ACC112 (cell line): ENCODE data around the gene EHD4.
A peak's percentile ranks its signal among the peaks of the same experiment; 100 is the strongest.

ENCODE experiments used
- H2AFZ ChIP-seq: fragments of 200-600 bp; sonication (generic); one replicate; pipeline ENCODE4 v1.6.0; 2017; ENCODE audit warnings: antibody characterized with exemption, low read length; ENCODE audit not compliant: unreplicated experiment
- H3K27ac ChIP-seq: fragments of 200-600 bp; sonication (generic); 2 replicates; pipeline ENCODE4 v1.5.1; 2014; ENCODE audit warnings: low read depth, mild to moderate bottlenecking, antibody characterized with exemption, low read length, moderate library complexity
- H3K27me3 ChIP-seq: fragments of 200-600 bp; sonication (generic); 2 replicates; pipeline ENCODE4 v1.6.1; 2014; ENCODE audit warnings: mild to moderate bottlenecking, antibody characterized with exemption, low read length, moderate library complexity, mixed read lengths; ENCODE audit not compliant: insufficient read depth
- H3K36me3 ChIP-seq: fragments of 200-600 bp; sonication (generic); 2 replicates; pipeline ENCODE4 v1.6.1; 2016; ENCODE audit warnings: mild to moderate bottlenecking, antibody characterized with exemption, low read length, moderate library complexity, mixed read lengths; ENCODE audit not compliant: insufficient read depth
- H3K4me1 ChIP-seq: fragments of 200-600 bp; sonication (generic); one replicate; pipeline ENCODE4 v1.6.1; 2016; ENCODE audit warnings: low read length, mixed read lengths; ENCODE audit not compliant: insufficient read depth, unreplicated experiment, control insufficient read depth
- H3K4me3 ChIP-seq: fragments of 200-600 bp; sonication (generic); 2 replicates; pipeline ENCODE4 v1.5.1; 2014; ENCODE audit warnings: mild to moderate bottlenecking, low read depth, low read length
- H3K79me2 ChIP-seq: fragments of 200-600 bp; sonication (generic); one replicate; pipeline ENCODE4 v1.6.0; 2016; ENCODE audit warnings: low read length; ENCODE audit not compliant: control insufficient read depth, unreplicated experiment, insufficient read depth

Gene EHD4

DNA sequence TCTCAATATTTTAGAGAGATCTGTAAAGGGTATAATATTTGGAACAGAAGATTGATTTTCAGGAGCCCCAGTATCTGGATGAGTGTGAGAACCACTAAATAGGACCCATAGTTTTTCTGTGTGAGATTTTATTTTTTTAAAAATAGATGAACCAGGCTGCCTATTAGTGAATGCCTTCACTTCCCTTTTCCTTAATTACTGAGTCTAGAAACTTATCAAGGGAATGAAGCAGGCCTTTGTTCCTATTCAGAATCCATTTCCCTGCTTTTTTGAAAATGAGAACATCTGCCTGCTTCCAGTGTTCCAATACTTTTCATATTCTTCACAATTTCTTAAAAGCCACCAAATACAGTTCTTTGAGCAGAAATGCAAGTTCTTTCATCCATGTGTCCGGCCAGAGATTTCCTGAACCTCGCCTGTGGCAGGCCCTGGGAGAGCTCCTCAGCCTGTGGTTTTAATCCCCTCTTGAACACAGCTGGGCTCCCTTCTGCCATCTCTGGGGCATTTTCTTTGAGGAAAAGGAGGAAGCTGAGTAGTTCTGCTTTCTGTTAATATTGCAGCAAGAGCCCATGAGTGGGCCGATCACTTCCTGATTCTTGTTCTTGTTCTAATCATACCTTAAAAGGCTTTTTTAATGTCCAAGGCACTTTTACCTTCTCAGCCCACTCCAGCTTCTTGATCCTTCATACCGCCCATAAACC, 4.7 kb downstream of the EHD4 start:
- H3K27me3 ChIP-seq, result no peaks in the 10 kb centered on the region
- H2AFZ ChIP-seq, result peak overlapping the region; percentile 37
- H3K36me3 ChIP-seq, result no peaks in the 10 kb centered on the region
- peak overlapping the region; percentile 62 for H3K27ac ChIP-seq
- 0 out of 2 replicates have a peak overlapping the region, but pooled peaks have one; percentile 14 for H3K4me3 ChIP-seq
- peaks cover 70% of the 10 kb centered on the region for H3K79me2 ChIP-seq
- peaks cover 34% of the 10 kb centered on the region for H3K4me1 ChIP-seq

DNA sequence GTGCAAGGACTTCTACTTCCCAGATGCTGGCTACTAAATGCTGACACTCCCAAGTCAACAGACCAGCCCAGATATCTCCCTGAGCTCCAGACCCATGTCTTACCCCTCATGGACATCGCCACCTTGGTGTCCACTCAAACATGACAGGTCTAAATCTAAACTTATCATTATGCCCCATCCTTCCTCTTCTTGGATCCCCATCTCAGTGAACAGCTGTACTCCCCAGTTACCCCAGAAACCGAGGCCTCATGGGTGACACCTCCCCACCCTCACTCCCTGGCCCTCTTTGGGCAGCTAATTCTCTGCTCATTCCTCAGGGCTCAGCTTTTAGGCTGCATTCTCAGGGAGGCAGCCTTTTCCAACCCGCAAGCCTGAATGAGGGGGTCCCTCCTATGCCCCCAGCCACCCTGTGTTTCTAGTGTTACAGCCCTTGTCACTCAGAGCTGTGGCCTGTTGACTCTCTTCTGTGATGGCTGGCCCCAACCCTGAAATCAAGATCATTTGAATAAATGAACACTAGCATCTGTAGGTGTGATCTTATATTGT, 5.4 kb downstream of the EHD4 start:
- Histone ChIP-seq H3K36me3 (no peaks in the 10 kb centered on the region), H3K79me2 (peaks cover 70% of the 10 kb centered on the region), H2AFZ (no peak overlapping the region), H3K27me3 (no peaks in the 10 kb centered on the region), H3K27ac (no peak overlapping the region), H3K4me1 (peaks cover 37% of the 10 kb centered on the region), H3K4me3 (no peak overlapping the region)

DNA sequence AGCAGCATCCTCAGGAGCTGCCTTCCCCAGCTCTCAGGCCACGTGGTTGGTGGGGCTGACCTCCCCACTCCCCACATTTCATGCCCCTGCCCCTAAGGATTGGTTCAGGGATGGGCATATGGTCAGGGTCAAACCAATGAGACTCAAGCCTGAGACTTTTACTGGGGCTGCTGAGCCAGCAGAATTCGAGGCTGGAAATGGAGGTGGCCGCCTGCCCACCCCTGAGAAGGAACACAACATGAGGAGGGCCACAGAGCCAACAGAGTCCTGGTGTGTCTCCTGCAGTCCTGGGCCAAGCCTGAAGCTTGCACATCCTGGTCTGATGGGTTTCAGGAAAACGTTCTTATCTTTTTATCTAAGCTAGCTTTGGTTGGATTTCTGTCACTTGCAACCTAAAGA, 5.9 kb downstream of the EHD4 start:
- no peak overlapping the region for H3K27ac ChIP-seq
- peaks cover 66% of the 10 kb centered on the region for H3K79me2 ChIP-seq
- H2AFZ ChIP-seq, result no peak overlapping the region
- no peaks in the 10 kb centered on the region for H3K27me3 ChIP-seq
- no peak overlapping the region for H3K4me3 ChIP-seq
- peaks cover 43% of the 10 kb centered on the region for H3K4me1 ChIP-seq
- H3K36me3 ChIP-seq, result no peaks in the 10 kb centered on the region

DNA sequence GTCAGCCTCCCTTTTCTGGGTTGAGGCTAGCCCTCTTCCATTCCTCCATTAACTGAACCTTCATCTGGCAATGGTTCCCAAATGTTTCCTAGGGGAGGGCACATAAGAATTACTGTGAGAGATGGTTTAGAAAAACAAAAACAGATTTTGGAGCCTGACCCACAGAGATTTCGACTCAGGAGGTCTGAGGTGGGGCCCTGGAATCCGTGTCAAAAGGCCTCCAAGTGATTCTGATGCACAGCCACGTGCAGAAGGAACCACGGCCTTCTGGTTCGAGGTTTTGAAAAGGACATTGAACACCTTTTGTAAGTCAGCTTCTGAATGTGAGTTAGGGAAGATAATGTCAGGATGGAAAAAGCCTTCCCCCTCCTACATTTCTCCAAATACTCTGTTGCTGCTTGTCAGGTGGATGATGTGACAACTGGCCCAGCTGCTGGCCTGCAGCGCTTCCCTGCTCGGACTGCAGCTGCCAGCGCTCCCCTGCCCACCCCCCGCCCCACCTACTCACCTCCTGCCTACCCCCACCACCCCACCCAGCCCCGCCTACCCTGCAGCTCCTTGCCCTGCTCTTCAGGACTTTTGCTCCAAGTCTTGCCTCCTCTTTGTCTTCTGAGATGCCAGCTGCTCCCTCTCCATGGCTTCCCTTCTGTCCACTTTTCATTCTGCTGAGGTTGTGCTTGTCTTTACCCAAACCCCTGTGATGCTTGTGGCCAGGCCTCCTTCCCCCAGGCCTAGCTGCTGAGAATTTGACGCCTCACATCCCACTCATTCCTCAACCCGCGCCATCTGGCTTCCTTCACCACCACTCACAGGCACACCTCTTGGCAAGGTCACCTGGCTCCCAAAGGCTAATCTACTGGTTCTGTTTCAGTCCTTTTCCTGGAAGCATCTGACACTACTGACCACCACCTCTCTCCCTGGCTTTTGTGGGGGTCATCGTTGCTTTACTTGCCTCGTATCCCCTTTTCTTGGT, 6.6 kb downstream of the EHD4 start:
- Histone ChIP-seq H2AFZ (no peak overlapping the region), H3K27ac (no peak overlapping the region), H3K27me3 (no peaks in the 10 kb centered on the region), H3K36me3 (no peaks in the 10 kb centered on the region), H3K4me1 (peaks cover 45% of the 10 kb centered on the region), H3K4me3 (no peak overlapping the region), H3K79me2 (peaks cover 65% of the 10 kb centered on the region)

DNA sequence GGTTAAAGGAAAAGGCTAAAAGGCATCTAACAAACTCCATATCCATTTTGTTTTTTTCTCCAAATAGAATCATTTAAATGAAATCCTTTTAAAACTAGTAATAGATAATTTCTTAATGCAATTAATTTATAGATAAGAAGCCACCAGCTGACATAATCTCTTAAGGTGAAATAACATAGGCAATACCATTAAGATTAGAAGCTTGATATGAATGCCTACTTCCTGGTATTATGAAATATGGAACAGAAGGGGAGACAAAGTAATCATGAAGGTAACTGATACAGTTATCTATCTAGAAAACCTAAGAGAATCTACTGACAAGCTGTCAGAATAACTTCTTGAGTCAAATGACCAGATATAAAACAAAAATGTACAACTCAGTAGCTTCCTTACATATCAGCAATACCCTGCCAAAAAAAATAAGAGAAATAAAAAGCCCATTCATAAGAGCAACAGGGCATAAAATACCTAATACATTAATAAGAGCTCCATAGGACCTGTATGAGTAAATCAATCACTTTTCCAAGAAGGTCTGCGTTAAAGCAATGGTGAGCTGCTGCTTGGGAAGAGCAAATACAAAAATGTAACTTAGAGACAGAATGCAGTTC, 10.7 kb downstream of the EHD4 start:
- peaks cover 16% of the 10 kb centered on the region for H3K4me1 ChIP-seq
- H3K27me3 ChIP-seq, result no peaks in the 10 kb centered on the region
- H3K4me3 ChIP-seq, result no peak overlapping the region
- H3K27ac ChIP-seq, result peak overlapping the region; percentile 37; the same call in 1 of the 2 replicates
- peaks cover 50% of the 10 kb centered on the region for H3K79me2 ChIP-seq
- no peaks in the 10 kb centered on the region for H3K36me3 ChIP-seq
- no peak overlapping the region for H2AFZ ChIP-seq

DNA sequence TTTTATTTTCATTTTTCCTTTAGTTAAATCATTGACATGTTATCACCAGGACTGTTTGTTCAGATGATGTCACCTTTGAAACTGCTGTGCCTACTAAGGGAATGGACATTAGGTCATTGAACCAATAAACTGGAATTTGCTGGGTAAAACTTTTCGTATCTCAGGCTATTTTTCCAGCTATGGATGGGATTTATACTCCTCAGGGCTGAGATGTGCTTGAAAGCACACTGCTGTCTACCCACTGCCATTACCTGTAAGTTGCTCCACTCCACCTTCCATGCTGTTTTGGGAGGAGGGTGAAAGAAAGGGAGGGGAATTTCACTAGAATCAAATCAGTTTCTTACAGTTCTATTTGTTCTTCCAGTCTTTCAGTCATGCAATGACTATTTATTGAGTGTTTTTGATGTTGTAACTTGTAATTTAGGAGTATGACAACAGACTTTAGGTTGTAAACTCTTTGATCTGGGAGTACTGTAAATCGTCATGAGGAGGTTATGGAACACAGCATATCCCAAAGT, 11.3 kb downstream of the EHD4 start:
- Histone ChIP-seq H3K79me2 (peaks cover 49% of the 10 kb centered on the region), H3K27me3 (no peaks in the 10 kb centered on the region), H3K27ac (peak overlapping the region; percentile 37), H3K36me3 (no peaks in the 10 kb centered on the region), H3K4me3 (no peak overlapping the region), H3K4me1 (peaks cover 16% of the 10 kb centered on the region), H2AFZ (no peak overlapping the region)

DNA sequence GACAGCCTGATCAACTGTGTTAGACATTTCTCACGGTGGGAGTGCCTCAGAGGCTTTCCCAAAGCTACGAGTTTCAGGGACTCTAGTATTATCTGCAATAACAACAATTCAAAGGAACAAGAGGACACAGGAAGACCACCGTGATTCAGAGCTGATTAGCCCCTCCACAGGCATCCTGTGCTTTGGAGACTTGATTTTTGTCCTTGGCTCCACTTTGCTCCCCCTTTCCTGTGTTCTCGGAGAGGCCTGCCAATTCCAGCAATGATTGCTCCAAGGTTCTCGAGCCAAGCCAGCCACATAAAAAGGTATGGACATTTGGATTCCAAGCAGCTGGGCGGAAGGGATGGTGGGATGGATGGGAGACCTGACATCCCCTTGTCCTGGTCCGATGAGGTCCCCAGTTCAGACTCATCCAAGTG, 14.3 kb downstream of the EHD4 start:
- no peak overlapping the region for H2AFZ ChIP-seq
- peaks cover 50% of the 10 kb centered on the region for H3K79me2 ChIP-seq
- H3K4me3 ChIP-seq, result no peak overlapping the region
- H3K27ac ChIP-seq, result no peak overlapping the region
- H3K27me3 ChIP-seq, result no peaks in the 10 kb centered on the region
- 0 out of 2 replicates have a peak, but pooled peaks cover 2% of the 10 kb centered on the region for H3K36me3 ChIP-seq
- H3K4me1 ChIP-seq, result peaks cover 16% of the 10 kb centered on the region

DNA sequence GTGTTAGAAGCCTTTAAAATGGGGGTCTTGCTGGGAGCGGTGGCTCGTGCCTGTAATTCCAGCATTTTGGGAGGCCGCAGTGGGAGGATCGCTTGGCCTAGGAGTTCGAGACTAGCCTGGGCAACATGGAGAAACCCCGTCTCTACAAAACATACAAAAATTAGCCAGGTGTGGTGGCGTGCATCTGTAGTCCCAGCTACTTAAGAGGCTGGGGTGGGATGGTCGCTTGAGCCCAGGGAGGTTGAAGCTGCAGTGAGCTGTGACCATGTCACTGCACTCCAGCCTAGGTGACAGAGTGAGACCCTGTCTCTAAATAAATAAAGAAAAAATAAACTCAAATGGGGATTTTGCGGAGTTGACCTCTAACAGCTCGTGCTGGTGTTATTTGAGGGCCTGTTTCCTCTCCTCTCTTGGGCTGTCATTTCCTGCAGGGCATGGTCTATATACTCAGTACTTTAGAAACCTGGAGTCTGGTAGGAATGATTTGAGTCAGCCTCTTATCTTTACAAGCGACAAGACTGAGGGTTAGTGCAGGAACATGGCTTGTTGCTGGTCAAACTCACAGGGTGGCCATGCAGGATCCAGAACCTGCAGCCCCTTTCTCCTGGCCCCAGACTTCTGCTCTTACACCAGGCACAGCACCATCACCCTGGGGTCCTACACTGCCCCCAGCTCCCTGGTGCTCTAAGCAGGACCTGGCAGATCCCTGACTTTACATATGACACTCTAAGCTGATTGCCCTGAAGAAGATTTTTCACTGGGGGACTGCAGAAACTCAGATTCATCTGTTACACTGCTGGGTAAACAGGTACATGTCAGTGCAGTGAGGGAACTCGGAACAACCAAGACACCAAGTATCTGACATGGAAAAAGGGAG, 15.1 kb downstream of the EHD4 start:
- Histone ChIP-seq H2AFZ (no peak overlapping the region), H3K79me2 (peaks cover 50% of the 10 kb centered on the region), H3K27me3 (no peaks in the 10 kb centered on the region), H3K4me1 (peaks cover 15% of the 10 kb centered on the region), H3K36me3 (0 out of 2 replicates have a peak, but pooled peaks cover 2% of the 10 kb centered on the region), H3K4me3 (no peak overlapping the region), H3K27ac (no peak overlapping the region)

DNA sequence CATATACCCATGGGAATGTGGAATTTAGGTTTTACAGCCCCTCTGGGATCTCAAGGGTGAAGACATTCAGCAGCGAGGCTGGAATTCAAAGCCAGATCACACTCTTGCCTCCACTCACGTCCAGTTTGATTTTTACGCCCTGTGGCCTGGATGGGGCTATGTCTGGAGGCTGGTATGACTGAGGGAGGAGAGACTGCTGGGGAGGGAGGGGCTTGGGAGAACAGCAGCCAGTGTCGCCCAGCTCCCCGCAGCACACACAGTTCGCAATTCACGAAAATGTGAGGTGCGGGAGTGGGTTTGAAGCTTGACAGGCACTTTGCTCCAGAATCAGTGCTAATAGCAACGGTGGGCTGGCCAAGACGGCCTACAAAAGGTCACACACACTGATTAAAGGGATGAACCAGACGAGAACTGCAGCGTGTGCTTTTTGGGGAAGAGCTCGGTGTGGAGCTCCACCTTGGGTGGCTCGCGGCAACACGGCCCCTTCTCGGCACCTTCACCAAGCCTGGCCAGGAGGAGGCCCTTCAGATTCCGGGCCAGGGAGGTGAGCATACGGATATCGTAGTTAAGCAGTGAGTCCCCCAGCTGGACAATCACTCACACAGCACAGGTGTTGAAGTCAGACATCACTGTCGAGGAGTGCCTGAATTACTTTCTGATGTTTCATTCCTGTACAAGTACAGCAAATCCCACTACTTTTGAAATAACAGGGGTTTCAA, 16.4 kb downstream of the EHD4 start:
- peaks cover 2% of the 10 kb centered on the region for H3K4me1 ChIP-seq
- no peak overlapping the region for H3K4me3 ChIP-seq
- H2AFZ ChIP-seq, result no peak overlapping the region
- H3K79me2 ChIP-seq, result peaks cover 42% of the 10 kb centered on the region
- 0 out of 2 replicates have a peak, but pooled peaks cover 2% of the 10 kb centered on the region for H3K36me3 ChIP-seq
- no peak overlapping the region for H3K27ac ChIP-seq
- H3K27me3 ChIP-seq, result no peaks in the 10 kb centered on the region
